Neutrophil (primary cell): ENCODE results near the gene PPP3R1.

Experiments used
- H3K27ac ChIP-seq: fragments of 200-600 bp; sonication (generic); 2 replicates; pipeline ENCODE4 v1.5.1; 2016; ENCODE audit warnings: mild to moderate bottlenecking, moderate library complexity
- H3K27me3 ChIP-seq: fragments of 200-600 bp; sonication (generic); 2 replicates; pipeline ENCODE4 v1.6.0; 2016; ENCODE audit warnings: mild to moderate bottlenecking
- H3K36me3 ChIP-seq: fragments of 200-600 bp; sonication (generic); 2 replicates; pipeline ENCODE4 v1.5.1; 2017
- H3K4me1 ChIP-seq, 2 experiments: fragments of 200-600 bp in 1 of 2; sonication (generic) in 1 of 2; 1 replicate in 1 of 2; 2 replicates in 1 of 2; pipeline versions ENCODE4 v1.5.1 to v1.6.1; 2013 to 2016; ENCODE audit warnings: low read depth in 1 of 2, low read length in 1 of 2, mild to moderate bottlenecking in 1 of 2, moderate library complexity in 1 of 2; ENCODE audit not compliant: control insufficient read depth in 1 of 2, insufficient read depth in 1 of 2
- H3K4me3 ChIP-seq, 2 experiments: fragments of 200-600 bp in 1 of 2; sonication (generic) in 1 of 2; 1 replicate in 1 of 2; 2 replicates in 1 of 2; pipeline ENCODE4 v1.5.1; 2013 to 2016; ENCODE audit warnings: low read depth in 1 of 2, low read length in 1 of 2, mild to moderate bottlenecking in 1 of 2, moderate library complexity in 1 of 2
- H3K9me3 ChIP-seq: fragments of 200-600 bp; sonication (generic); 2 replicates; pipeline ENCODE4 v1.5.1; 2016
- CTCF ChIP-seq: fragments of 200-600 bp; sonication (generic); IDR thresholded peaks from 2 replicates; pipeline ENCODE4 v1.5.1; 2016; ENCODE audit warnings: antibody characterized with exemption

PPP3R1 gene

GRCh38 chr2:68252400-68253218, at the start of gene PPP3R1:
Gene PPP3R1, minus strand, starts transcription at chr2:68252532. Its CDS starts 405 bp downstream, at chr2:68252127.
- Histone ChIP-seq H3K9me3 (no peaks in the 10 kb centered on the region), H3K27ac (peak within 1 kb of the TSS; percentile 99), H3K27me3 (no peaks in the 10 kb centered on the region), H3K4me3 (peak within 1 kb of the TSS; percentile 74 to 87), H3K4me1 (peaks cover 54 to 60% of the 10 kb centered on the region in 2 experiments), H3K36me3 (no peaks in the 10 kb centered on the region)
- peak; percentile 55 for TF ChIP-seq CTCF

GRCh38 chr2:68295516-68295915, 43.2 kb upstream of the PPP3R1 start:
- Histone ChIP-seq H3K4me1 (no peaks in the 10 kb centered on the region), H3K27me3 (no peaks in the 10 kb centered on the region), H3K4me3 (no peak overlapping the region), H3K27ac (no peak overlapping the region), H3K36me3 (no peaks in the 10 kb centered on the region), H3K9me3 (no peaks in the 10 kb centered on the region)
- TF ChIP-seq CTCF, result no peak

- no peak overlapping the region for H3K4me3 ChIP-seq
- H3K27me3 ChIP-seq, result no peaks in the 10 kb centered on the region
- TF ChIP-seq CTCF, result no peak
- no peak overlapping the region for H3K27ac ChIP-seq
- no peaks in the 10 kb centered on the region for H3K9me3 ChIP-seq
- H3K4me1 ChIP-seq, result no peaks in the 10 kb centered on the region
- H3K36me3 ChIP-seq, result no peaks in the 10 kb centered on the region
These were observed 42.6 kb upstream of the PPP3R1 start for GRCh38 chr2:68294913-68295312.

GRCh38 chr2:68294187-68294586, 41.9 kb upstream of the PPP3R1 start:
- Histone ChIP-seq H3K36me3 (no peaks in the 10 kb centered on the region), H3K27me3 (no peaks in the 10 kb centered on the region), H3K27ac (no peak overlapping the region), H3K4me3 (no peak overlapping the region), H3K4me1 (no peaks in the 10 kb centered on the region), H3K9me3 (no peaks in the 10 kb centered on the region)
- no peak for TF ChIP-seq CTCF

- Histone ChIP-seq H3K4me1 (no peaks in the 10 kb centered on the region), H3K27ac (no peak overlapping the region), H3K36me3 (no peaks in the 10 kb centered on the region), H3K27me3 (no peaks in the 10 kb centered on the region), H3K9me3 (no peaks in the 10 kb centered on the region), H3K4me3 (no peak overlapping the region)
- TF ChIP-seq CTCF, result no peak
These were observed 41.4 kb upstream of the PPP3R1 start for GRCh38 chr2:68293755-68294154.
